CD14-positive monocyte (primary cell): ENCODE results near the gene GRIK2. TPM values are rescaled to one million over a fixed set of nuclear protein-coding genes. Genes with fewer than 3 reads are reported as not detected.

Source experiments
- DNase-seq, 3 donors: peaks; one replicate each; pipeline ENCODE4 v3.0.0-alpha.2; 2011 to 2022
- H2AFZ ChIP-seq: 2 replicates; pipeline ENCODE4 v1.6.0; 2012; ENCODE audit warnings: mild to moderate bottlenecking, low read depth, low read length, inconsistent platforms; ENCODE audit not compliant: insufficient read depth, poor library complexity, severe bottlenecking
- H3K27ac ChIP-seq, 2 donors: 1 replicate in 1 of 2; 2 replicates in 1 of 2; pipeline ENCODE4 v1.5.1; 2012 to 2013; ENCODE audit warnings: low read length in 2 of 2, control low read depth in 1 of 2, inconsistent platforms in 1 of 2, low read depth in 1 of 2, mild to moderate bottlenecking in 1 of 2
- H3K27me3 ChIP-seq, 2 donors: one replicate each; pipeline versions ENCODE4 v1.6.0 to v1.6.1; 2011 to 2013; ENCODE audit warnings: low read length in 2 of 2; ENCODE audit not compliant: control insufficient read depth in 2 of 2, insufficient read depth in 2 of 2
- H3K36me3 ChIP-seq, 2 donors: replicated peaks in 1 of 2; 1 replicate in 1 of 2; 2 replicates in 1 of 2; pipeline versions ENCODE4 v1.5.1 to v1.6.1; 2012 to 2013; ENCODE audit warnings: low read length in 2 of 2, control low read depth in 1 of 2, inconsistent platforms in 1 of 2, mild to moderate bottlenecking in 1 of 2; ENCODE audit not compliant: insufficient read depth in 2 of 2, control insufficient read depth in 1 of 2
- H3K4me1 ChIP-seq, 2 donors: 1 replicate in 1 of 2; 2 replicates in 1 of 2; pipeline versions ENCODE4 v1.5.1 to v1.6.1; 2012 to 2013; ENCODE audit warnings: low read length in 2 of 2, control low read depth in 1 of 2, inconsistent platforms in 1 of 2, mild to moderate bottlenecking in 1 of 2, moderate library complexity in 1 of 2; ENCODE audit not compliant: insufficient read depth in 2 of 2, control insufficient read depth in 1 of 2
- H3K4me2 ChIP-seq: replicated peaks from 2 replicates; pipeline ENCODE3; 2012; ENCODE audit warnings: low read length, moderate library complexity, mild to moderate bottlenecking; ENCODE audit not compliant: poor library complexity, severe bottlenecking; ENCODE audit errors: extremely low read depth
- H3K4me3 ChIP-seq, 3 experiments: fragments of 200-600 bp in 1 of 3; sonication (generic) in 1 of 3; replicated peaks in 1 of 3; 1 replicate in 2 of 3; 2 replicates in 1 of 3; pipeline ENCODE4 v1.5.1; 2011 to 2013; ENCODE audit warnings: low read length in 3 of 3, mild to moderate bottlenecking in 3 of 3, control low read depth in 2 of 3, low read depth in 2 of 3, inconsistent platforms in 1 of 3, moderate library complexity in 1 of 3
- H3K79me2 ChIP-seq: 2 replicates; pipeline ENCODE4 v1.6.0; 2012; ENCODE audit warnings: mild to moderate bottlenecking, control low read depth, inconsistent platforms, low read length, moderate library complexity; ENCODE audit not compliant: insufficient read depth
- H3K9ac ChIP-seq: 2 replicates; pipeline ENCODE4 v1.6.0; 2017; ENCODE audit warnings: low read length, mild to moderate bottlenecking; ENCODE audit not compliant: insufficient read depth, poor library complexity, severe bottlenecking
- H3K9me3 ChIP-seq, 2 donors: replicated peaks in 1 of 2; 1 replicate in 1 of 2; 2 replicates in 1 of 2; pipeline versions ENCODE4 v1.5.1 to v1.6.1; 2012 to 2013; ENCODE audit warnings: low read length in 2 of 2, control low read depth in 1 of 2; ENCODE audit not compliant: control insufficient read depth in 1 of 2, insufficient read depth in 1 of 2
- H4K20me1 ChIP-seq: 2 replicates; pipeline ENCODE4 v1.6.0; 2012; ENCODE audit warnings: mild to moderate bottlenecking, low read length, control low read depth, moderate library complexity; ENCODE audit not compliant: insufficient read depth
- H3K27ac Mint-ChIP-seq, 7 donors: one replicate each; pipeline ENCODE4 v1.8.0; 2020; ENCODE audit warnings: mild to moderate bottlenecking in 7 of 7, mixed read lengths in 7 of 7, moderate library complexity in 6 of 7, inconsistent platforms in 2 of 7
- H3K27me3 Mint-ChIP-seq, 3 donors: one replicate each; pipeline ENCODE4 v1.8.0; 2021 to 2022; ENCODE audit warnings: low read depth in 3 of 3, mild to moderate bottlenecking in 3 of 3, mixed read lengths in 3 of 3, moderate library complexity in 3 of 3, inconsistent platforms in 1 of 3
- H3K36me3 Mint-ChIP-seq, 2 donors: one replicate each; pipeline ENCODE4 v1.8.0; 2020; ENCODE audit warnings: mixed read lengths in 2 of 2, inconsistent platforms in 1 of 2, mild to moderate bottlenecking in 1 of 2
- H3K4me1 Mint-ChIP-seq: one replicate; pipeline ENCODE4 v1.8.0; 2020; ENCODE audit warnings: mild to moderate bottlenecking, mixed read lengths
- H3K4me3 Mint-ChIP-seq, 2 donors: one replicate each; pipeline ENCODE4 v1.8.0; 2020; ENCODE audit warnings: mild to moderate bottlenecking in 2 of 2, mixed read lengths in 2 of 2, moderate library complexity in 1 of 2
- H3K9me3 Mint-ChIP-seq, 7 donors: one replicate each; pipeline ENCODE4 v1.8.0; 2020 to 2022; ENCODE audit warnings: mixed read lengths in 7 of 7, mild to moderate bottlenecking in 6 of 7, moderate library complexity in 6 of 7, inconsistent platforms in 2 of 7
- CTCF ChIP-seq: fragments of 200-600 bp; IDR thresholded peaks from one replicate; pipeline ENCODE4 v1.8.0; 2022; ENCODE audit warnings: antibody characterized with exemption, mild to moderate bottlenecking
- WGBS: methylation state at CpG from one replicate; pipeline ENCODE4 v1.1.5; 2013; ENCODE audit warnings: missing lambda C conversion rate; ENCODE audit not compliant: insufficient coverage; 5-methylcytosine and 5-hydroxymethylcytosine counted together
- intact Hi-C, 2 donors: fragments of 100-400 bp; cut with micrococcal nuclease; formaldehyde crosslinking; loops; one replicate each; pipeline versions ENCODE4 v1.15.0 to v1.15.1; 2023
- polyA plus RNA-seq, 3 donors: library from polyadenylated mRNA; depleted of rRNA in 1 of 3; unstranded in 2 of 3; stranded (reverse) in 1 of 3; fragments of 300-500 nt in 2 of 3; fragments of >200 nt in 1 of 3; fragmentation: Illumina TruSeq in 2 of 3; gene quantifications; 1 replicate in 2 of 3; 2 replicates in 1 of 3; pipeline ENCODE4 v1.2.3, GENCODE V29; 2012 to 2021

The GRIK2 gene
- polyA plus RNA-seq, 3 donors: not detected

GRCh38 chr6:101640131-101640530 lies 246.6 kb downstream of the GRIK2 start:
- H3K36me3 ChIP-seq: no peaks in the 10 kb centered on the region
- Mint-ChIP-seq H3K27ac (no peak overlapping the region), H3K9me3 (peaks cover 0 to 5% (median 0%) of the 10 kb centered on the region in 7 donors), H3K4me1 (no peaks in the 10 kb centered on the region), H3K27me3 (no peaks in the 10 kb centered on the region), H3K4me3 (no peak overlapping the region), H3K36me3 (no peaks in the 10 kb centered on the region)
- H3K27me3 ChIP-seq: no peaks in the 10 kb centered on the region
- H3K4me2 ChIP-seq: no peak overlapping the region
- no peak for DNase-seq
- no peak overlapping the region for H3K4me3 ChIP-seq
- no peaks in the 10 kb centered on the region for H3K4me1 ChIP-seq
- no peak overlapping the region for H3K27ac ChIP-seq
- no peaks in the 10 kb centered on the region for H3K9me3 ChIP-seq
- H4K20me1 ChIP-seq: no peaks in the 10 kb centered on the region
- no CpG with 5 or more reads among the region's 1 CpG for whole genome bisulfite sequencing
- intact Hi-C loops: no loop called here
- H3K9ac ChIP-seq: no peak overlapping the region
- no peaks in the 10 kb centered on the region for H3K79me2 ChIP-seq
- no peak overlapping the region for H2AFZ ChIP-seq
- no peak for TF ChIP-seq CTCF

GRCh38 chr6:101645770-101646169 lies 252.3 kb downstream of the GRIK2 start:
- H3K9me3 Mint-ChIP-seq: peaks cover 0 to 5% (median 0%) of the 10 kb centered on the region in 7 donors
- Histone ChIP-seq H3K4me2 (no peak overlapping the region), H3K4me1 (no peaks in the 10 kb centered on the region), H3K36me3 (no peaks in the 10 kb centered on the region), H3K9me3 (no peaks in the 10 kb centered on the region), H3K27ac (no peak overlapping the region), H3K79me2 (no peaks in the 10 kb centered on the region), H4K20me1 (no peaks in the 10 kb centered on the region), H3K4me3 (no peak overlapping the region), H2AFZ (no peak overlapping the region), H3K9ac (no peak overlapping the region), H3K27me3 (no peaks in the 10 kb centered on the region)
- no peak for TF ChIP-seq CTCF
- no peak for DNase-seq
- H3K4me3 Mint-ChIP-seq: no peak overlapping the region
- WGBS: no CpG with 5 or more reads among the region's 2 CpGs
- intact Hi-C loops: no loop called here
- no peaks in the 10 kb centered on the region for H3K4me1 Mint-ChIP-seq
- H3K27me3 Mint-ChIP-seq: no peaks in the 10 kb centered on the region
- H3K36me3 Mint-ChIP-seq: no peaks in the 10 kb centered on the region
- H3K27ac Mint-ChIP-seq: no peak overlapping the region
